HepG2 (cell line): Measurements from ENCODE around the gene C13orf46. TPM values are rescaled to one million over a fixed set of nuclear protein-coding genes. Genes with fewer than 3 reads are reported as not detected.
A peak's percentile ranks its signal among the peaks of the same experiment; 100 is the strongest.

Experiments
- ATAC-seq: fragments of 200-7000 bp; cut with Tn5 transposase; 3 replicates; pipeline ENCODE4 v1.9.1; 2020; ENCODE audit warnings: mild to moderate bottlenecking, moderate library complexity
- BruUV-seq: library from RNA; stranded (reverse); fragments of 400-500 nt; replicated peaks from 2 replicates; lab custom pipeline; 2021; lab: Mats Ljungman, UMichigan
- CTCF ChIA-PET: fragments of 300-600 bp; formaldehyde crosslinking; extraction: SDS; loops from one replicate; lab custom pipeline; 2021; ENCODE audit warnings: low total read pairs, inconsistent platforms, low intra/inter-chr PET ratio; lab: Yijun Ruan, JAX
- POLR2A ChIA-PET: fragments of 350-600 bp; sonication (Branson Sonifier 250); formaldehyde crosslinking; loops from one replicate; lab custom pipeline; 2020; ENCODE audit warnings: antibody characterized with exemption, inconsistent platforms; lab: Yijun Ruan, JAX
- DNase-seq: peaks from one replicate; pipeline ENCODE4 v3.0.0-alpha.2; 2015; ENCODE audit warnings: low spot score
- FAIRE-seq: peaks from 3 replicates; lab custom pipeline; 2011; peaks lifted over from hg19 to GRCh38; lab: Jason Lieb, UNC
- H2AFZ ChIP-seq: one replicate; pipeline ENCODE4 v1.6.1; 2011; ENCODE audit warnings: low read length, inconsistent platforms
- H3K27ac ChIP-seq: fragments of 300-600 bp; 3 replicates; pipeline ENCODE4 v1.8.0; 2011; ENCODE audit warnings: mixed run types, mild to moderate bottlenecking, mixed read lengths, low read length, inconsistent platforms; ENCODE audit not compliant: insufficient read depth; ENCODE audit errors: extremely low read length
- H3K27me3 ChIP-seq, 2 experiments: fragments of 200-600 bp in 1 of 2; 2 replicates in 1 of 2; 3 replicates in 1 of 2; pipeline versions ENCODE4 v1.6.0 to v1.8.0; 2011; ENCODE audit warnings: low read length in 2 of 2, mild to moderate bottlenecking in 2 of 2, moderate library complexity in 2 of 2, inconsistent platforms in 1 of 2; ENCODE audit not compliant: insufficient read depth in 2 of 2, control insufficient read depth in 1 of 2
- H3K36me3 ChIP-seq, 2 experiments: fragments of 200-600 bp in 1 of 2; replicated peaks in 1 of 2; 2 replicates in 1 of 2; 3 replicates in 1 of 2; pipeline versions ENCODE4 v1.5.1 to v1.8.0; 2011; ENCODE audit warnings: low read length in 2 of 2, inconsistent platforms in 1 of 2; ENCODE audit not compliant: insufficient read depth in 2 of 2, control insufficient read depth in 1 of 2
- H3K4me1 ChIP-seq: 2 replicates; pipeline ENCODE4 v1.5.1; 2012; ENCODE audit warnings: low read length, inconsistent platforms; ENCODE audit not compliant: insufficient read depth
- H3K4me2 ChIP-seq: 2 replicates; pipeline ENCODE4 v1.6.0; 2011; ENCODE audit warnings: low read depth, low read length, inconsistent platforms
- H3K4me3 ChIP-seq, 3 experiments: fragments of 200-600 bp in 1 of 3; sonication (generic), shearing (Covaris generic) in 1 of 3; replicated peaks in 1 of 3; 2 replicates each; pipeline ENCODE4 v1.5.1; 2011 to 2016; ENCODE audit warnings: low read length in 3 of 3, inconsistent platforms in 2 of 3, low read depth in 2 of 3, mild to moderate bottlenecking in 2 of 3, control low read depth in 1 of 3, mixed read lengths in 1 of 3; ENCODE audit not compliant: insufficient read depth in 1 of 3
- H3K79me2 ChIP-seq: one replicate; pipeline ENCODE4 v1.6.1; 2011; ENCODE audit warnings: low read length, inconsistent platforms; ENCODE audit not compliant: insufficient read depth
- H3K9ac ChIP-seq: 2 replicates; pipeline ENCODE4 v1.6.0; 2011; ENCODE audit warnings: mild to moderate bottlenecking, low read depth, low read length, inconsistent platforms; ENCODE audit not compliant: insufficient read depth
- H3K9me3 ChIP-seq: 2 replicates; pipeline ENCODE4 v1.5.1; 2012; ENCODE audit warnings: mild to moderate bottlenecking, low read length
- H4K20me1 ChIP-seq: 2 replicates; pipeline ENCODE4 v1.6.0; 2011; ENCODE audit warnings: inconsistent platforms, mild to moderate bottlenecking, low read length, moderate library complexity; ENCODE audit not compliant: insufficient read depth
- E2F1 ChIP-seq: sonication (generic); formaldehyde crosslinking; IDR thresholded peaks from 2 replicates; pipeline ENCODE4 v1.5.0; 2020; ENCODE audit warnings: missing genetic modification reagents
- EP300 ChIP-seq, 3 experiments: sonication (generic) in 1 of 3; formaldehyde crosslinking in 1 of 3; IDR thresholded peaks; 2 replicates each; pipeline versions ENCODE4 v1.5.1 to v1.6.1; 2011 to 2020; ENCODE audit warnings: low read depth in 2 of 3, low read length in 2 of 3, borderline replicate concordance in 1 of 3, improper control_type of control experiment in 1 of 3, mild to moderate bottlenecking in 1 of 3, missing genetic modification reagents in 1 of 3, moderate library complexity in 1 of 3
- TP53 ChIP-seq: sonication (generic); formaldehyde crosslinking; conservative IDR thresholded peaks from 2 replicates; pipeline ENCODE4 v1.4.0; 2020; ENCODE audit warnings: missing genetic modification reagents
- ZC3H13 ChIP-seq: sonication (generic); formaldehyde crosslinking; IDR thresholded peaks from 2 replicates; pipeline ENCODE4 v1.8.1; 2023; ENCODE audit warnings: mild to moderate bottlenecking, missing genetic modification reagents, moderate library complexity
- ZEB1 ChIP-seq: IDR thresholded peaks from 2 replicates; pipeline ENCODE4 v1.6.1; 2012; ENCODE audit warnings: mild to moderate bottlenecking, low read depth, inconsistent platforms; ENCODE audit not compliant: insufficient replicate concordance
- ZNF138 ChIP-seq: sonication (generic); formaldehyde crosslinking; IDR thresholded peaks from 2 replicates; pipeline ENCODE4 v1.5.0; 2020; ENCODE audit warnings: mild to moderate bottlenecking, low read depth, missing genetic modification reagents
- ZNF292 ChIP-seq: sonication (generic); formaldehyde crosslinking; IDR thresholded peaks from 2 replicates; pipeline ENCODE4 v1.8.1; 2022; ENCODE audit warnings: mild to moderate bottlenecking, low read depth, missing genetic modification reagents, borderline replicate concordance
- ZNF33B ChIP-seq: sonication (generic); formaldehyde crosslinking; IDR thresholded peaks from 2 replicates; pipeline ENCODE4 v1.5.1; 2020; ENCODE audit warnings: mild to moderate bottlenecking, missing genetic modification reagents
- ZNF761 ChIP-seq: sonication (generic); formaldehyde crosslinking; conservative IDR thresholded peaks from 2 replicates; pipeline ENCODE4 v1.4.0; 2020; ENCODE audit warnings: mild to moderate bottlenecking, missing genetic modification reagents
- WGBS: methylation state at CpG from one replicate; pipeline ENCODE4 v1.1.6; 2017; ENCODE audit warnings: low lambda C conversion rate; 5-methylcytosine and 5-hydroxymethylcytosine counted together
- in situ Hi-C: cut with HindIII; loops from 2 replicates; pipeline ENCODE4 v1.10.0; 2017; ENCODE audit warnings: low pct_unique_long_range_greater_than_20kb; ENCODE audit not compliant: extremely low pct_ligation_motif_present
- intact Hi-C: fragments of 100-400 bp; cut with micrococcal nuclease; formaldehyde crosslinking; loops from one replicate; pipeline ENCODE4 v1.10.0; 2022; ENCODE audit not compliant: unreplicated experiment
- polyA plus RNA-seq, 8 experiments: library from polyadenylated mRNA; depleted of rRNA in 3 of 8; stranded (reverse) in 7 of 8; unstranded in 1 of 8; fragments of >200 nt; fragmentation: Illumina TruSeq in 4 of 8; extraction: Trizol in 4 of 8; gene quantifications; 2 replicates each; pipeline versions ENCODE4 v1.2.1 to v1.2.3, GENCODE V29; 2011 to 2016; ENCODE audit warnings: low read depth in 4 of 8, missing spikeins in 1 of 8, mixed read lengths in 1 of 8; ENCODE audit not compliant: insufficient read depth in 1 of 8
- total RNA-seq, 5 experiments: library from RNA; depleted of rRNA; stranded (reverse); fragments of >200 nt; fragmentation: Illumina TruSeq; extraction: Trizol; gene quantifications; 2 replicates each; pipeline ENCODE4 v1.2.3, GENCODE V29; 2016; ENCODE audit warnings: low read depth in 1 of 5

The C13orf46 gene
- total and polyA plus RNA-seq, 2 of the 13 experiments (the other 11 are each of a cell fraction or from before 2014, with no cell fraction given): 0.01 TPM; not detected in 1

GRCh38 chr13:113936166-113936965 is 37.5 kb downstream of the C13orf46 start:
- CTCF ChIA-PET: no interaction called here
- intact Hi-C loops: no loop called here

GRCh38 chr13:113935001-113935844 is 38.7 kb downstream of the C13orf46 start:
- WGBS: 23% methylated on average over 21 of the region's 21 CpGs
- no peaks in the 10 kb centered on the region for H4K20me1 ChIP-seq
- FAIRE-seq: no peak

More at GRCh38 chr13:113936166-113936965, 37.5 kb downstream of the C13orf46 start:
- no peaks in the 10 kb centered on the region for H3K36me3 ChIP-seq
- H3K4me1 ChIP-seq: peaks cover 10% of the 10 kb centered on the region
- H3K9me3 ChIP-seq: no peaks in the 10 kb centered on the region
- H3K27ac ChIP-seq: no peak overlapping the region
- no peaks in the 10 kb centered on the region for H3K79me2 ChIP-seq
- no peak overlapping the region for H3K9ac ChIP-seq
- in situ Hi-C loops: no loop called here
- no peak overlapping the region for H2AFZ ChIP-seq
- ATAC-seq (no peak), FAIRE-seq (no peak), DNase-seq (no peak)
- no peak overlapping the region for H3K4me2 ChIP-seq
- no peak overlapping the region for H3K4me3 ChIP-seq
- BruUV-seq: no TSS peak
- no peak for TF ChIP-seq ZNF292
- no peak for TF ChIP-seq ZNF761 (CRISPR knock-in tag)
- TF ChIP-seq ZC3H13 (CRISPR knock-in tag): no peak
- TF ChIP-seq TP53 (CRISPR knock-in tag): no peak
- peaks cover 4 to 69% of the 10 kb centered on the region in 2 experiments for H3K27me3 ChIP-seq
- POLR2A ChIA-PET: no interaction called here
- H4K20me1 ChIP-seq: no peaks in the 10 kb centered on the region
- WGBS: 60% methylated on average over 21 of the region's 25 CpGs

More at GRCh38 chr13:113935001-113935844, 38.7 kb downstream of the C13orf46 start:
- H3K4me2 ChIP-seq: no peak overlapping the region
- in situ Hi-C loops: no loop called here
- ChIA-PET POLR2A (no interaction called here), CTCF (no interaction called here)
- H3K27ac ChIP-seq: no peak overlapping the region
- BruUV-seq: no TSS peak
- H3K9me3 ChIP-seq: no peaks in the 10 kb centered on the region
- intact Hi-C loops: no loop called here
- ATAC-seq (peak; percentile 50), DNase-seq (no peak)
- no peak for TF ChIP-seq EP300 (IDR thresholded peaks at IDR 0.05; ENCODE audit: low read depth in 2 of 2, low read length in 2 of 2)
- no peak for TF ChIP-seq EP300 (CRISPR knock-in tag; IDR thresholded peaks at IDR 0.05; ENCODE audit: borderline replicate concordance)
- no peak for TF ChIP-seq ZNF33B (CRISPR knock-in tag)
- TF ChIP-seq E2F1 (CRISPR knock-in tag): no peak
- no peak for TF ChIP-seq ZEB1
- TF ChIP-seq ZNF138 (CRISPR knock-in tag): no peak
- H3K9ac ChIP-seq: no peak overlapping the region
- peaks cover 10% of the 10 kb centered on the region for H3K4me1 ChIP-seq
- H3K79me2 ChIP-seq: no peaks in the 10 kb centered on the region
- no peaks in the 10 kb centered on the region for H3K36me3 ChIP-seq
- H2AFZ ChIP-seq: no peak overlapping the region
- no peak overlapping the region for H3K4me3 ChIP-seq
- H3K27me3 ChIP-seq: peaks cover 6 to 72% of the 10 kb centered on the region in 2 experiments
